Fibroblast of skin of right quadriceps (primary cell): Measurements from ENCODE around the gene YIPF7.

Experiments
- DNase-seq: peaks from one replicate; pipeline ENCODE4 v3.0.0-alpha.2; 2013

The YIPF7 gene

GRCh38 chr4:44616621-44617020 is 34.8 kb downstream of the YIPF7 start:
- no peak for DNase-seq

- DNase-seq: no peak
These were observed 68.0 kb downstream of the YIPF7 start for GRCh38 chr4:44583393-44583792.

GRCh38 chr4:44580231-44580630 is 71.2 kb downstream of the YIPF7 start:
- DNase-seq: no peak

DNA sequence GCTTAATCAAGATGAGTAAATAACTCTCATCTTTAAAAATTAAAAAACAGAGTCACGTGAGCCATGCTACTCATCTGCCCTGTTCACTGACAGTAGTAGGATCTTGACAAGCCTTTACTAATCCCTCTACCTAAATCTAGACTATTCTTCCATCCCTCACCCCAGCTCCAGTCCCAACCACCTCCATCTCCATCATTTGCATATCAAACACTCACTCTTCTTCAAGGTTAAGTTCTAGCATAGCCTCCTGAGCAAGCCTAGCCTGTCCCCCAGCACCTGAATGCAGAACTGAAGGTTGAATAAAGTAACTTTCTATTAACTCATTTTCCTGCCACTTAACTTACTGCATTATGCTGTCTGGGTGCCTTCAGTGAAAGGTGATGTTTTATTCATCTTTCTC is 72.5 kb downstream of the YIPF7 start:
- DNase-seq: no peak
